GM15510 (cell line): Measurements from ENCODE around the gene IRF2.

Experiments
- POLR2A ChIP-seq: IDR thresholded peaks from 3 replicates; pipeline ENCODE4 v1.6.1; 2011; ENCODE audit warnings: borderline replicate concordance; ENCODE audit not compliant: insufficient read length; ENCODE audit errors: extremely low read depth

Gene IRF2

GRCh38 chr4:184350213-184350817 is 124.0 kb downstream of the IRF2 start:
- no peak for TF ChIP-seq POLR2A

GRCh38 chr4:184349283-184350039 is 124.9 kb downstream of the IRF2 start:
- no peak for TF ChIP-seq POLR2A

GRCh38 chr4:184348311-184349233 is 125.8 kb downstream of the IRF2 start:
- TF ChIP-seq POLR2A = peak; percentile 7

GRCh38 chr4:184347251-184348239 is 126.8 kb downstream of the IRF2 start:
- TF ChIP-seq POLR2A = peak; percentile 37

- TF ChIP-seq POLR2A = no peak
These were observed 127.7 kb downstream of the IRF2 start for GRCh38 chr4:184346682-184347081.

GRCh38 chr4:184345573-184345922 is 128.8 kb downstream of the IRF2 start:
- TF ChIP-seq POLR2A = no peak

GRCh38 chr4:184344899-184345572 is 129.3 kb downstream of the IRF2 start:
- TF ChIP-seq POLR2A = no peak

- no peak for TF ChIP-seq POLR2A
These were observed 129.9 kb downstream of the IRF2 start for GRCh38 chr4:184344435-184344834.

GRCh38 chr4:184343502-184344177 is 130.7 kb downstream of the IRF2 start:
- peak; percentile 28 for TF ChIP-seq POLR2A

- no peak for TF ChIP-seq POLR2A
These were observed 132.0 kb downstream of the IRF2 start for GRCh38 chr4:184342167-184342856.

- no peak for TF ChIP-seq POLR2A
These were observed 136.4 kb downstream of the IRF2 start for GRCh38 chr4:184337907-184338306.
